Measurements from ENCODE around the gene TRAPPC14. TPM values are rescaled to one million over a fixed set of nuclear protein-coding genes. Genes with fewer than 3 reads are reported as not detected.

Gene TRAPPC14
- total RNA-seq, 1 donor from 2014 or later = 10.4 TPM

GRCh38 chr7:100177045-100178001 lies 18.8 kb upstream of the TRAPPC14 start, which contains the start of the genes GPC2 and STAG3:
Gene GPC2, minus strand, starts transcription at chr7:100177381. Its CDS starts 182 bp downstream, at chr7:100177199.
Gene STAG3, plus strand, starts transcription at chr7:100177918. Its CDS starts 2,639 bp downstream, at chr7:100180557.
- DNase-seq (ENCODE audit: low read depth) = peak; percentile 78
- H3K27me3 ChIP-seq (ENCODE audit: control insufficient read depth, insufficient read depth, low read length) = no peaks in the 10 kb centered on the region
- TF ChIP-seq CTCF (IDR thresholded peaks at IDR 0.05; ENCODE audit: insufficient read depth, low read length, poor library complexity, severe bottlenecking) = no peak
- H3K36me3 ChIP-seq (ENCODE audit: control insufficient read depth, insufficient read depth, low read length) = no peaks in the 10 kb centered on the region
- peak within 1 kb of the TSS; percentile 80 for H3K4me3 ChIP-seq (ENCODE audit: low read depth, low read length)

GRCh38 chr7:100176096-100177044 lies 17.8 kb upstream of the TRAPPC14 start:
- Histone ChIP-seq H3K4me3 (ENCODE audit: low read depth, low read length) (peak overlapping the region; percentile 80), H3K36me3 (ENCODE audit: control insufficient read depth, insufficient read depth, low read length) (no peaks in the 10 kb centered on the region), H3K27me3 (ENCODE audit: control insufficient read depth, insufficient read depth, low read length) (peaks cover 6% of the 10 kb centered on the region)
- no peak for TF ChIP-seq CTCF (IDR thresholded peaks at IDR 0.05; ENCODE audit: insufficient read depth, low read length, poor library complexity, severe bottlenecking)
- no peak for DNase-seq (ENCODE audit: low read depth)

GRCh38 chr7:100175296-100175935 lies 16.9 kb upstream of the TRAPPC14 start:
- Histone ChIP-seq H3K36me3 (ENCODE audit: control insufficient read depth, insufficient read depth, low read length) (no peaks in the 10 kb centered on the region), H3K4me3 (ENCODE audit: low read depth, low read length) (no peak overlapping the region), H3K27me3 (ENCODE audit: control insufficient read depth, insufficient read depth, low read length) (peaks cover 9% of the 10 kb centered on the region)
- TF ChIP-seq CTCF (IDR thresholded peaks at IDR 0.05; ENCODE audit: insufficient read depth, low read length, poor library complexity, severe bottlenecking) = no peak
- DNase-seq (ENCODE audit: low read depth) = no peak

GRCh38 chr7:100174582-100174981 lies 16.1 kb upstream of the TRAPPC14 start:
- H3K36me3 ChIP-seq (ENCODE audit: control insufficient read depth, insufficient read depth, low read length) = no peaks in the 10 kb centered on the region
- TF ChIP-seq CTCF (IDR thresholded peaks at IDR 0.05; ENCODE audit: insufficient read depth, low read length, poor library complexity, severe bottlenecking) = no peak

GRCh38 chr7:100173806-100174495 lies 15.4 kb upstream of the TRAPPC14 start:
- H3K27me3 ChIP-seq (ENCODE audit: control insufficient read depth, insufficient read depth, low read length) = peaks cover 9% of the 10 kb centered on the region
- H3K36me3 ChIP-seq (ENCODE audit: control insufficient read depth, insufficient read depth, low read length) = no peaks in the 10 kb centered on the region

More at GRCh38 chr7:100174582-100174981, 16.1 kb upstream of the TRAPPC14 start:
- no peak for DNase-seq (ENCODE audit: low read depth)
- H3K4me3 ChIP-seq (ENCODE audit: low read depth, low read length) = no peak overlapping the region
- H3K27me3 ChIP-seq (ENCODE audit: control insufficient read depth, insufficient read depth, low read length) = peaks cover 9% of the 10 kb centered on the region

More at GRCh38 chr7:100173806-100174495, 15.4 kb upstream of the TRAPPC14 start:
- DNase-seq (ENCODE audit: low read depth) = no peak
- TF ChIP-seq CTCF (IDR thresholded peaks at IDR 0.05; ENCODE audit: insufficient read depth, low read length, poor library complexity, severe bottlenecking) = no peak
- no peak overlapping the region for H3K4me3 ChIP-seq (ENCODE audit: low read depth, low read length)
